Neural cell (in vitro differentiated cells): ENCODE results near the gene ZNF440. TPM values are rescaled to one million over a fixed set of nuclear protein-coding genes. Genes with fewer than 3 reads are reported as not detected.

Experiments
- H2AFZ ChIP-seq: fragments of 200-600, 300-800 bp; sonication (generic), shearing (Covaris generic); 2 replicates; pipeline ENCODE4 v1.6.0; 2014; ENCODE audit warnings: low read depth, mild to moderate bottlenecking, antibody characterized with exemption, low read length, moderate library complexity
- H3F3A ChIP-seq: fragments of 200-600 bp; shearing (Covaris generic); 2 replicates; pipeline ENCODE4 v1.6.1; 2016; ENCODE audit warnings: mild to moderate bottlenecking, moderate library complexity, mixed read lengths, antibody characterized with exemption, low read length; ENCODE audit not compliant: insufficient read depth, poor library complexity, severe bottlenecking
- H3K27ac ChIP-seq: fragments of 200-600, 300-800 bp; sonication (generic), shearing (Covaris generic); 2 replicates; pipeline ENCODE4 v1.5.1; 2014; ENCODE audit warnings: mild to moderate bottlenecking, low read length, moderate library complexity
- H3K27me3 ChIP-seq: fragments of 300-800, 200-600 bp; sonication (generic), shearing (Covaris generic); 2 replicates; pipeline ENCODE4 v1.6.0; 2014; ENCODE audit warnings: mild to moderate bottlenecking, low read depth, low read length, moderate library complexity; ENCODE audit not compliant: insufficient read depth
- H3K36me3 ChIP-seq: fragments of 300-800, 200-600 bp; sonication (generic), shearing (Covaris generic); 2 replicates; pipeline ENCODE4 v1.5.1; 2014; ENCODE audit warnings: mild to moderate bottlenecking, antibody characterized with exemption, low read length, moderate library complexity; ENCODE audit not compliant: insufficient read depth
- H3K4me2 ChIP-seq: fragments of 300-800, 200-600 bp; sonication (generic), shearing (Covaris generic); 2 replicates; pipeline ENCODE4 v1.6.0; 2014; ENCODE audit warnings: mild to moderate bottlenecking, low read length
- H3K4me3 ChIP-seq: fragments of 300-800, 200-600 bp; sonication (generic), shearing (Covaris generic); 2 replicates; pipeline ENCODE4 v1.5.1; 2014; ENCODE audit warnings: mild to moderate bottlenecking, low read length, moderate library complexity
- H3K79me2 ChIP-seq: fragments of 200-600 bp; shearing (Covaris generic); replicated peaks from 2 replicates; pipeline ENCODE4 v1.6.0; 2014; ENCODE audit warnings: mild to moderate bottlenecking, low read length, moderate library complexity; ENCODE audit not compliant: insufficient read depth
- H3K9ac ChIP-seq: fragments of 300-800, 200-600 bp; sonication (generic), shearing (Covaris generic); 2 replicates; pipeline ENCODE4 v1.6.1; 2016; ENCODE audit warnings: mild to moderate bottlenecking, low read length, mixed read lengths
- H3K9me2 ChIP-seq: fragments of 200-600 bp; shearing (Covaris generic); 2 replicates; pipeline ENCODE4 v1.6.1; 2016; ENCODE audit warnings: mild to moderate bottlenecking, low read length, mixed read lengths; ENCODE audit not compliant: insufficient read depth
- H3K9me3 ChIP-seq: fragments of 200-600, 300-800 bp; sonication (generic), shearing (Covaris generic); 2 replicates; pipeline ENCODE4 v1.6.1; 2016; ENCODE audit warnings: mild to moderate bottlenecking, mixed run types, low read length, moderate library complexity, mixed read lengths
- H4K20me1 ChIP-seq: fragments of 200-600 bp; shearing (Covaris generic); 2 replicates; pipeline ENCODE4 v1.6.1; 2016; ENCODE audit warnings: mild to moderate bottlenecking, mixed run types; ENCODE audit not compliant: insufficient read depth
- EP300 ChIP-seq: fragments of 450-650 bp; conservative IDR thresholded peaks from 2 replicates; pipeline ENCODE4 v1.6.1; 2014; ENCODE audit warnings: antibody characterized with exemption, mild to moderate bottlenecking, moderate library complexity; ENCODE audit not compliant: poor library complexity, severe bottlenecking
- EZH2 ChIP-seq: fragments of 200-600, 300-800 bp; shearing (Covaris generic), sonication (generic); IDR thresholded peaks from 2 replicates; pipeline ENCODE4 v1.6.1; 2014; ENCODE audit warnings: antibody characterized with exemption, low read length, borderline replicate concordance, mild to moderate bottlenecking; ENCODE audit not compliant: insufficient read depth, poor library complexity, severe bottlenecking
- MXI1 ChIP-seq: fragments of 450-650 bp; conservative IDR thresholded peaks from 2 replicates; pipeline ENCODE4 v1.6.1; 2014; ENCODE audit warnings: antibody characterized with exemption, mild to moderate bottlenecking; ENCODE audit not compliant: poor library complexity, severe bottlenecking
- POLR2AphosphoS5 ChIP-seq: IDR thresholded peaks from 2 replicates; pipeline ENCODE4 v1.6.1; 2012
- RAD21 ChIP-seq: fragments of 450-650 bp; conservative IDR thresholded peaks from 2 replicates; pipeline ENCODE4 v1.6.1; 2014; ENCODE audit warnings: antibody characterized with exemption, mild to moderate bottlenecking, moderate library complexity
- SMC3 ChIP-seq: fragments of 450-650 bp; conservative IDR thresholded peaks from 2 replicates; pipeline ENCODE4 v1.6.1; 2014; ENCODE audit warnings: antibody characterized with exemption, mild to moderate bottlenecking, moderate library complexity; ENCODE audit not compliant: poor library complexity
- TAF1 ChIP-seq: IDR thresholded peaks from 2 replicates; pipeline ENCODE4 v1.6.1; 2012; ENCODE audit warnings: low read depth
- polyA plus RNA-seq: library from polyadenylated mRNA; depleted of rRNA; stranded (reverse); fragments of >200 nt; gene quantifications from 2 replicates; pipeline ENCODE4 v1.2.3, GENCODE V29; 2014
- TF ChIP-seq, protein P1 (sequence below): fragments of 450-650 bp; IDR thresholded peaks from 2 replicates; pipeline ENCODE4 v1.5.1; 2014; ENCODE audit warnings: antibody characterized with exemption, mild to moderate bottlenecking, moderate library complexity; ENCODE audit not compliant: poor library complexity, severe bottlenecking
- TF ChIP-seq, protein P2 (sequence below): IDR thresholded peaks from 2 replicates; pipeline ENCODE4 v1.6.1; 2012; ENCODE audit warnings: borderline replicate concordance

Gene ZNF440
- polyA plus RNA-seq, 1 donor from 2014 or later = 26.6 TPM

DNA sequence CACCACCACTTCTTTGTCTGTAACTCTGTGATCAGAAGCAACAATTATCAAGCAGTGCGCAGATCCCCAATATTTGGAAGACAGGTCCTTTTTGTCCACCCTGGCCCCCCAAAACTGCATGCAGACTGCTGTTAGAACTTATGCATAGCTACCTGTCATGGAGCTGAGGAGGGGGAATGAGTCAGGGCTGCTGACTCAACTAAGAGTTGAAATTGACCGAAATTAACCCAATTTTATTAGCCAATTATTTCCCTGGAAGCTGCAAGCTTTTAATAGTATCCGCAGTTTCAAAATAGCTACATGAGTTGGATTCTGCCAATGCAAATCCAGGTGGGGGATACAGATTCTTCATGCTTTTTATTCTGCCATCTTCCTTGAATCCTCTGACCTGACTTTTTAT is 29.7 kb upstream of the ZNF440 start:
- no peaks in the 10 kb centered on the region for H3K9me2 ChIP-seq
- H3F3A ChIP-seq = no peaks in the 10 kb centered on the region
- peaks cover 15% of the 10 kb centered on the region for H3K9me3 ChIP-seq
- peaks cover 40% of the 10 kb centered on the region for H3K36me3 ChIP-seq
- no peak overlapping the region for H3K9ac ChIP-seq
- no peak overlapping the region for H3K27ac ChIP-seq
- H3K79me2 ChIP-seq = no peaks in the 10 kb centered on the region
- TF ChIP-seq SMC3 (no peak), EZH2 (no peak), POLR2AphosphoS5 (no peak), MXI1 (no peak), EP300 (no peak), RAD21 (no peak), TAF1 (no peak)
- TF ChIP-seq, protein P1, sequence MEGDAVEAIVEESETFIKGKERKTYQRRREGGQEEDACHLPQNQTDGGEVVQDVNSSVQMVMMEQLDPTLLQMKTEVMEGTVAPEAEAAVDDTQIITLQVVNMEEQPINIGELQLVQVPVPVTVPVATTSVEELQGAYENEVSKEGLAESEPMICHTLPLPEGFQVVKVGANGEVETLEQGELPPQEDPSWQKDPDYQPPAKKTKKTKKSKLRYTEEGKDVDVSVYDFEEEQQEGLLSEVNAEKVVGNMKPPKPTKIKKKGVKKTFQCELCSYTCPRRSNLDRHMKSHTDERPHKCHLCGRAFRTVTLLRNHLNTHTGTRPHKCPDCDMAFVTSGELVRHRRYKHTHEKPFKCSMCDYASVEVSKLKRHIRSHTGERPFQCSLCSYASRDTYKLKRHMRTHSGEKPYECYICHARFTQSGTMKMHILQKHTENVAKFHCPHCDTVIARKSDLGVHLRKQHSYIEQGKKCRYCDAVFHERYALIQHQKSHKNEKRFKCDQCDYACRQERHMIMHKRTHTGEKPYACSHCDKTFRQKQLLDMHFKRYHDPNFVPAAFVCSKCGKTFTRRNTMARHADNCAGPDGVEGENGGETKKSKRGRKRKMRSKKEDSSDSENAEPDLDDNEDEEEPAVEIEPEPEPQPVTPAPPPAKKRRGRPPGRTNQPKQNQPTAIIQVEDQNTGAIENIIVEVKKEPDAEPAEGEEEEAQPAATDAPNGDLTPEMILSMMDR = no peak
- TF ChIP-seq, protein P2, sequence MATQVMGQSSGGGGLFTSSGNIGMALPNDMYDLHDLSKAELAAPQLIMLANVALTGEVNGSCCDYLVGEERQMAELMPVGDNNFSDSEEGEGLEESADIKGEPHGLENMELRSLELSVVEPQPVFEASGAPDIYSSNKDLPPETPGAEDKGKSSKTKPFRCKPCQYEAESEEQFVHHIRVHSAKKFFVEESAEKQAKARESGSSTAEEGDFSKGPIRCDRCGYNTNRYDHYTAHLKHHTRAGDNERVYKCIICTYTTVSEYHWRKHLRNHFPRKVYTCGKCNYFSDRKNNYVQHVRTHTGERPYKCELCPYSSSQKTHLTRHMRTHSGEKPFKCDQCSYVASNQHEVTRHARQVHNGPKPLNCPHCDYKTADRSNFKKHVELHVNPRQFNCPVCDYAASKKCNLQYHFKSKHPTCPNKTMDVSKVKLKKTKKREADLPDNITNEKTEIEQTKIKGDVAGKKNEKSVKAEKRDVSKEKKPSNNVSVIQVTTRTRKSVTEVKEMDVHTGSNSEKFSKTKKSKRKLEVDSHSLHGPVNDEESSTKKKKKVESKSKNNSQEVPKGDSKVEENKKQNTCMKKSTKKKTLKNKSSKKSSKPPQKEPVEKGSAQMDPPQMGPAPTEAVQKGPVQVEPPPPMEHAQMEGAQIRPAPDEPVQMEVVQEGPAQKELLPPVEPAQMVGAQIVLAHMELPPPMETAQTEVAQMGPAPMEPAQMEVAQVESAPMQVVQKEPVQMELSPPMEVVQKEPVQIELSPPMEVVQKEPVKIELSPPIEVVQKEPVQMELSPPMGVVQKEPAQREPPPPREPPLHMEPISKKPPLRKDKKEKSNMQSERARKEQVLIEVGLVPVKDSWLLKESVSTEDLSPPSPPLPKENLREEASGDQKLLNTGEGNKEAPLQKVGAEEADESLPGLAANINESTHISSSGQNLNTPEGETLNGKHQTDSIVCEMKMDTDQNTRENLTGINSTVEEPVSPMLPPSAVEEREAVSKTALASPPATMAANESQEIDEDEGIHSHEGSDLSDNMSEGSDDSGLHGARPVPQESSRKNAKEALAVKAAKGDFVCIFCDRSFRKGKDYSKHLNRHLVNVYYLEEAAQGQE = no peak
- no peak overlapping the region for H3K4me2 ChIP-seq
- H2AFZ ChIP-seq = no peak overlapping the region
- H4K20me1 ChIP-seq = no peaks in the 10 kb centered on the region
- no peaks in the 10 kb centered on the region for H3K27me3 ChIP-seq
- H3K4me3 ChIP-seq = no peak overlapping the region

DNA sequence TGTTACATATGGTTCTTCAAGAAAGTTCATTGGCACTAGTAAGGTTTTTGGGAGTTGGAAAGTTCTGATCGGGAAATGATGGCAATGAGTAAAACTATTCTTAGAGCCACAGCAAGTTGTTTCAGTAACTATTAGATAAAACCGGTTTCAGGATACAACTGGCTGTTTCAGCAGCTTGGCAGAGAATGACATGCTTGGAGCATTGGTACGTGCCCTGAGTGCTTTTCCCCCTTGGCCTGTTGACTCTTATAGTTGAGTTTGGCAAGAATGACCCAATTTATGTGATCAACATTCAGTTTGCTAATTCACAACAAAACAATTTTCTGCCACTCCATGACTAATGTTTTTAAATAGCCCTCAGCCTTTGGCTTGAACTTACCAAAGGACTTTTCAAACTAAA is 26.5 kb upstream of the ZNF440 start:
- Histone ChIP-seq H3K9me2 (no peaks in the 10 kb centered on the region), H3K9me3 (peaks cover 7% of the 10 kb centered on the region), H3K79me2 (no peaks in the 10 kb centered on the region), H3K4me2 (no peak overlapping the region), H3K27ac (no peak overlapping the region), H3K27me3 (no peaks in the 10 kb centered on the region), H3K9ac (no peak overlapping the region), H3K36me3 (peaks cover 12% of the 10 kb centered on the region), H2AFZ (no peak overlapping the region), H4K20me1 (no peaks in the 10 kb centered on the region), H3F3A (no peaks in the 10 kb centered on the region), H3K4me3 (no peak overlapping the region)
- no peak for TF ChIP-seq TAF1

DNA sequence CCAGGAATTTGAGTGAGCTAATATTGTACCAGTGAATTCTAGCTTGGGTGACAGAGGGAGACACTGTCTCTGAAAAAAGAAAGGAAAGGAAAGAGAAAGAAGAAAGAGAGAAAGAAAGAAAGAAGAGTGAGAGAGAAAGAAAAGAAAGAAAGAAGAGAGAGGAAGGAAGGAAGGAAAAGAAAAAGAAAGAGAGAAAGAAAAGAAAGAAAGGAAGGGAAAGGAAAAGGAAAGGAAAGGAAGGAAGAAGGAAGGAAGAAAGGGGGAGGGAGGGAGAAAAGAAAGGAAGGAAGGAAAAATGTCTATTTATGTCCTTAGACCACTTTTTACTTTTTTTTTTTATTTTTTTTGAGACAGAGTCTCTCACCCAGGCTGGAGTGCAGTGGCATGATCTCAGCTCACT is 21.1 kb upstream of the ZNF440 start:
- H3K9ac ChIP-seq = no peak overlapping the region
- H3K27me3 ChIP-seq = no peaks in the 10 kb centered on the region
- no peaks in the 10 kb centered on the region for H4K20me1 ChIP-seq
- no peaks in the 10 kb centered on the region for H3F3A ChIP-seq
- peaks cover 7% of the 10 kb centered on the region for H3K9me3 ChIP-seq
- no peak overlapping the region for H3K4me2 ChIP-seq
- no peaks in the 10 kb centered on the region for H3K9me2 ChIP-seq
- H3K79me2 ChIP-seq = no peaks in the 10 kb centered on the region
- TF ChIP-seq SMC3 (no peak), POLR2AphosphoS5 (no peak), TAF1 (no peak), EP300 (no peak)
- H3K27ac ChIP-seq = no peak overlapping the region
- no peaks in the 10 kb centered on the region for H3K36me3 ChIP-seq
- no peak overlapping the region for H2AFZ ChIP-seq
- no peak overlapping the region for H3K4me3 ChIP-seq
